ENCODE data around the gene PPP1R36.
"Not testable (repeated sequence)": the region's sequence is repeated elsewhere in the genome, so short reads cannot be mapped to it uniquely, and the experiment has no call there.

The PPP1R36 gene

GRCh38 chr14:64549791-64550620 lies at the start of gene PPP1R36:
Gene PPP1R36, plus strand, starts transcription at chr14:64549961. Its CDS starts 37 bp downstream, at chr14:64549998.
- peak; percentile 77 for DNase-seq

GRCh38 chr14:64500088-64500487 lies 49.7 kb upstream of the PPP1R36 start:
- DNase-seq, result no peak

- no peak for DNase-seq
Observed at GRCh38 chr14:64501411-64502171, 48.2 kb upstream of the PPP1R36 start.

- DNase-seq, result peak; percentile 64
Observed at GRCh38 chr14:64502456-64502855, 47.3 kb upstream of the PPP1R36 start.

GRCh38 chr14:64502887-64503433 lies 46.8 kb upstream of the PPP1R36 start:
- no peak for DNase-seq

- peak; percentile 96 for DNase-seq
Observed at GRCh38 chr14:64503434-64504309, 46.1 kb upstream of the PPP1R36 start, which contains the start of gene ZBTB25. Gene ZBTB25, minus strand, starts transcription at chr14:64503838. Its CDS starts 13,305 bp downstream, at chr14:64490533.

- peak; percentile 95 for DNase-seq
Observed at GRCh38 chr14:64504310-64504896, 45.4 kb upstream of the PPP1R36 start, which contains the start of gene ZBTB1. Gene ZBTB1, plus strand, starts transcription at chr14:64504770. Its CDS starts 16,735 bp downstream, at chr14:64521505.

GRCh38 chr14:64504897-64505794 lies 44.6 kb upstream of the PPP1R36 start:
- peak; percentile 90 for DNase-seq

GRCh38 chr14:64506721-64507120 lies 43.0 kb upstream of the PPP1R36 start:
- no peak for DNase-seq

- DNase-seq, result no peak
Observed at GRCh38 chr14:64507376-64508156, 42.2 kb upstream of the PPP1R36 start.

- no peak for DNase-seq
Observed at GRCh38 chr14:64508215-64508776, 41.5 kb upstream of the PPP1R36 start.

GRCh38 chr14:64509036-64509435 lies 40.7 kb upstream of the PPP1R36 start:
- DNase-seq, result no peak

- DNase-seq, result peak; percentile 68
Observed at GRCh38 chr14:64510825-64511671, 38.7 kb upstream of the PPP1R36 start.

- DNase-seq, result no peak
Observed at GRCh38 chr14:64513271-64513670, 36.5 kb upstream of the PPP1R36 start.

- DNase-seq, result no peak
Observed at GRCh38 chr14:64515053-64515452, 34.7 kb upstream of the PPP1R36 start.

- DNase-seq, result no peak
Observed at GRCh38 chr14:64516969-64517368, 32.8 kb upstream of the PPP1R36 start.

GRCh38 chr14:64517667-64518066 lies 32.1 kb upstream of the PPP1R36 start:
- not testable (repeated sequence) for DNase-seq

GRCh38 chr14:64518229-64518628 lies 31.5 kb upstream of the PPP1R36 start:
- no peak for DNase-seq

- no peak for DNase-seq
Observed at GRCh38 chr14:64520699-64521098, 29.1 kb upstream of the PPP1R36 start.

All from activated CD8-positive, alpha-beta memory T cell treated with anti-CD3 and anti-CD28 coated beads for 24 hours (primary cell).